Measurements from ENCODE around the gene ETV3.
"Not testable (repeated sequence)": the region's sequence is repeated elsewhere in the genome, so short reads cannot be mapped to it uniquely, and the experiment has no call there.

The ETV3 gene

DNA sequence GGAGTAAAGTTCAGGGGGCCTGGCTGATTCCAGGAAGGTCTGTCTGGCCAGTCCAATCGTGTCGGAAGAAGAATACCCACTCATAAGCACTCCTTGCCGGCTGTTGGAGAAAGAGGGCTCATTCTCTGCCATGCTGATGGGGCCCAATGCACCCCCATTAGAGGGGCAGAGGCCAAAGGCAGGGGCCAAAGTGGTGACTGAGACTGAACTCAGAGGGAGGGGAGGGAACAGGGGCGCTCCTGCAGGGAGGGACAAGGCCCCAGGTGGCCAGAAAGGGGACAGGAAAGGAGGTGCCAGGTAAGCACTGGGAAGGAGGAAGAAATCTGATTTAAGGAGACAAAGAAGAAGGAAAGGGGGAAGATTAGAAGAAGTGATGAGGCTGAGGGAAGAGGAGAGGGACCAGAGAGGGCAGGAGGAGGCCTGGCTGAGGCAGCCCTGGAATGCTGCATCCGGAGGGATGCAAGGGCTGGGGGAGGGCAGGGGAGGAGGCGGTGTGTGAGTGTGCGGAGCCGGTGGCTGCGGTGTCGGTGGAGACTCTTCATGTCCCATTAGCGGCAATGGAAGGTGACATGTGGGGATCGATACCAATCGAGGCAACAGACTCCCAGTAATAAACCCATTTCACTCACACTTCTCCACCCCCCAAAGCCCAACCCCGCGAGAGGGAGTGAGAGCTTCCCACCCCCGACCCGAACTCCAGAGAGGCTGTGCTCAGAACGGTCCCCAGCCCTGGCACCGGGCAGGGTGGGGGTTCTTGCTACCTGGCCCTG is 26.6 kb downstream of the ETV3 start:
- no peak for DNase-seq

DNA sequence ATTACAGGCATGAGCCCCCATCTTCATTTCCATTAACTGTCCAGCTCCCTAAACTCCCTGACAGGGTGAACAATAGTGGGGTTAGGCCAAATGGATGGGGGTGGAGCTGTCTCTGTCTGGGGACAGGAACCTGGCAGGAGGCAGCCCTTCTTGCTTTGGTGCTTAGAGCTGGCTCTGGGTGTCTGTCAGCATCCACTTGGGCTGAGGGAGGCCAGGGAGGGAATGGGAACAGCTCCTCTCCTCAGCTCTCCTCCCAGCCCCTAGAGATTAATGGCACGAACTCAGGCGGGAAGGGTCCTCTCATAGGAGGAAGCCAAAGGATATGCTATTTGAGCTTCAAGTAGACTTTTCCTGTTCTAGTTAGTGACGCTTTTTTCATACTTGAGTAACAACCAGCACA is 27.5 kb downstream of the ETV3 start:
- no peak for DNase-seq

DNA sequence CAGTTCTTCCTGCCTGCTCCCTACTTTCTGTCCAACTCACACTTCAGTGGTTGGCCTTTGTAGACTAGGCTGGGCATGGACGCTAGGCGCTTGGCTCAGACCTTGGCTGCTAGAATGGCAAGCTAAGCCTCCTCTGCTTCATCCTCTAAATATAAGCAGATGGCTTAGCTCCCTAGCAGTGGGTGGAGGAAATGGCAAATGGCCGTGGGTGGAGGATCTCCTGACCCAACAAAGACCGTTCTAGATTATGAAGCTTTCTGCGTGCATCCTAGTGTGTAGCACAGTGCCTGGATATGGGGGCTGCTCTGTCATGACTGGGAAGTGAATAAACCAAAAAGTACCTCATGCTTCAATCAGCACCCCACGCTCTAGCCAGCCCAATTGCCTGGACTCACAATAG is 28.2 kb downstream of the ETV3 start:
- no peak for DNase-seq

DNA sequence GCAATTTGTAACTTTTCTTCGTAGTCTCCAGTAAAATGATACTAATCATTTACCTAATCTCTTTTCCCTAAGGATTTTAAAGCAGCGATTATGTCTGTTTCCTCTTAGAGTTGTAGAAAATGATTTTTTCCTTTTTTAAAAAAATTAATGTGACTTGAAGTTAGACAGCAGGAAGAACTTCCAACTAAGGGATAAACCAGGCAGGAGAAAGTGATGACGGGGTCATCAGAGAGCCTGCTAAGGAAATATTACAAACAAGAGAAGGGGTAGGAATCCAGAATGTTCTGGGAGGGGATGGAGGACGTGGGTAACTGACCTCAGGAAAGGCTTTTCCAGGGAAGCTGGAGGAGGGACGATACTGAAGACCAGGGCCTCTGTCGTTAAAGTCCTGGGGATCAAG is 29.7 kb downstream of the ETV3 start:
- no peak for DNase-seq

DNA sequence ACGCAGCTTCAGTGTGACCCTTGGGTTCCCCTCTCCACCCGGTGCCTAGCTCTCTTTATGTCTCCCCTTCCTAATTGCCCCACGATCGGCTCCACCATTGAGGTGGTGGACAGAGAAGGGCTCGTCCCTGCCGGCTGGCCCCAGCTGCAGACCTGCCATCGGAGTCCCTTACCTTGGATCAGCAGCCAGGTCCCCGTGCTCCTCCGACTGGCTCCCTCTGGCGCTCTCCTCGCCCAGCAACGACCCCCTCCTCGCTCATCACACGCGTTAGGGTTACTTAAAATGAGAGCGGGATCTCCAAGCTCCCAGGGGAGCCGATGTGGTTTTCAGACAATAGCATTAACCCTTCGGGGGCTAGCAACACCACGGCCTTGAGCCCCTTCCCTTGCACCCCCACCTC is 30.5 kb downstream of the ETV3 start:
- no peak for DNase-seq

DNA sequence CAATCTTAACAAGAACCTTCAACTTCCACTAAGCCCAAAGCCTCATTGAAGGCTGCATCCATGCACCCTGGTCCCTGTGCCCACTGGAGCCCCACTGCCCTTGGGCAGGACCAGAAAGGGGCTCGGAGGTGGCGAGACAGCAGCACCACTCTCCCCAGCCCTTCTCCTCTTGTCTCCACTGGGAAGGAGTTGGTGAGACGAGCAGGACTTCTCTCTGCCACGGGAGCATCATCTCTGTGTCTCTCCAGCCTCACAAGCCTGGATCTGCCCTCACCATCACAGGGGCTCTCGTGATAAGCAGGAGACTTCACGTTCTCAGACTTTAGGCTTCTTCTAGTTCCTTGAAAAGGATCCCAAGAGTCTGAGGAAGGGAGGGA is 31.4 kb downstream of the ETV3 start:
- no peak for DNase-seq

DNA sequence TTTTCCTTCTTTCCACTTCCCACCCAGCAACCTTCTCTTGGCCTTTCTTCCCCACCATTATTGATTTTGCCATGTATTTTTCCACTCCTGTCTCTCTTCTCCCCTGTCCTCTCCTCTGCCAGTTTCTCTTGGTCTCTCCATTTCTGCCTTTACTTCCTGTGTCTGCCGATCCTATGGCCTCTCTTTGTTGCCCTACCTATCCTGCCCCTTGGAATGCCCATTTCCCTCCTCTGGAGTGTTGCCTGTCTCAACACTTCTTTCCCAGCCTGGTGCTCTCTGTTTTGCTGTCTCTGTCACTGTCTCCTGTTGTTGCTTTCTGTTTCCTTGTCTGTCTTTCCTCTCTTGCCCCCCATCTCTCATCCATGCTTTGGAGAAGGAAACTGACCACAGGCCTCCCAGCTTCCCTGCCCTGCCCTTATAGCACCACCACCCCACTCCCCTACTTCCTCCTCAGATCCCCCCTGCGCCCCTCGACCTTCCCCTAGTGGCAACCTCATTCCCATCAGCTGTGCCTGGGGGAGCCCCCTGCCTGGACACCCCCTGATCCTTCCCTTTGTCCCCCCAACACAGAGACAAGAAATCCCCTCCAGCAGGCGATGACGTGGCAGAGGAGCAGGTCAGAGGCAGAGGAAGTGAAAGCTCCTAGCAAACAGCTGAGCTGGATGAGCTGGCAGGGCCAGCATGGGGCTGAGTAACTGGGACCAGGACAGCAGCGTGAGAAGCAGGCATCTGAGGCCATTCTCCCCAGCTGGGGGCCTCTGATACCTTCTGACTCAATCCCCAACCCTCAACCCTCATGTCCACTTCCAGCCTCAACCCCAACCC is 32.0 kb downstream of the ETV3 start:
- DNase-seq, result no peak

DNA sequence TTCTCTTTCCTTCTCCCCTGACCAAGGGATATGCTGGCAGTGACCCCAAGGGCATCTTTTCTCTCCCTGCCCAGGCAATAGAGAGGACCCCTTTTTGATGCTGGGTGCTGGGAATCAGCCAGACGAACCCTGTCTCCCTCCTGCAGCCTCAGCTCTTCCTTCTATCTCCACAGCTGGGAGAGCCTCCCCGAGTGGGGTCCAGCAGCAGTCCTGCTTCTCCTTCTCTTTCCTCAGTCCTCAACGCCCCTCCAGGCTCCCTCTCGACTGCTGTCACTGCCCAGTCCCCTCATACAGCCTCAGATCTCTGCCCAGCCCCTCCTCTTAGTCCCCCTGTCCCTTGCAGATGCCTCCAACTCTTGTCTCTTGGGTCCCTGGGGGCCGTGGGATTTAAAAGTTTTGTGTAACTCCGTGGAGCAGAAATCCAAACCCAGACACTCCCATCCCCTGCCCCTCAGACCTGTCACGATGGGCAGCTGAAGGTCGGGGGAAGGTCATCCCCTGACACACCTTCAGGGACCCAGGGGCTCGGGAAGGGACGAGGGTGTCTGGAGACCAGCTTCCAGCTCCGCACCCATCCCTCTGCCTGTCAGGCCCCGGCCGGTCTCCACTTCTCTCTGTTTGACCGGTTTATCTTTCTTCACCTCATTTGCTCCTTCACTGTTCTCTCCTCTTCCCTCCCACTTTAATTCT is 32.8 kb downstream of the ETV3 start:
- no peak for DNase-seq

DNA sequence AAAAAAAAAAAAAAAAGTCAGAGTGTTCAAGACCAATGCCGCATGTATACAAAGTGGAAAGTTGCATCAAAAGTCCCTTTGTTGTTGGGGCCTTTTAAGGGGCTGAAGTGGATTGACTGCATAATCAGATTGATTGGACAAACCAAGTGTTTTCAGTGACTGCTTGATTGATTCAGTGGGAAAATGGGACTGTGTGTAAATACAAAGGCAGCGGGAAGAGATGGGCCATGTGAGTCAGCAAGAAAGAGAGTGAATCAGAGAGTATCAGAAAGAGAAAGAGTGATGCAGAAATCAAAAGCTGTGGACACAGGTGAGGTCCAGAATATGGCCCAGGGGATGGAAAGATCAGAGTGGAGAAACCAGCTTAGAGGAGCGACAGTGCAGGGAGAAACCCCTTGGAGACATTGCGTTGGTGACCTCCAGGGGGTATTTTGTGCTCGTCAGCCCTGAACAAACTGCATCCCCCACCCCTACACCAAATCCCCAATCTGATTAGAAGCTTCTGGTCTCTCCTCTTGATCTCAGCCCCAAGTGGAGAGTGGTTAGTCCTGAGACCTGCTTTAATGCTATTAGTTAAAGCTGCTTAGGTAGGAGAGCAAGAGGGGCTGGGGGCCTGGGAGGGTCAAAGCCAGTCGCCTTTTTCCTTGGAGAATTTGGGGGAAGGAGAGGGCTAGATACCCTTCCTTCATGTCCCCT is 33.4 kb downstream of the ETV3 start:
- no peak for DNase-seq

DNA sequence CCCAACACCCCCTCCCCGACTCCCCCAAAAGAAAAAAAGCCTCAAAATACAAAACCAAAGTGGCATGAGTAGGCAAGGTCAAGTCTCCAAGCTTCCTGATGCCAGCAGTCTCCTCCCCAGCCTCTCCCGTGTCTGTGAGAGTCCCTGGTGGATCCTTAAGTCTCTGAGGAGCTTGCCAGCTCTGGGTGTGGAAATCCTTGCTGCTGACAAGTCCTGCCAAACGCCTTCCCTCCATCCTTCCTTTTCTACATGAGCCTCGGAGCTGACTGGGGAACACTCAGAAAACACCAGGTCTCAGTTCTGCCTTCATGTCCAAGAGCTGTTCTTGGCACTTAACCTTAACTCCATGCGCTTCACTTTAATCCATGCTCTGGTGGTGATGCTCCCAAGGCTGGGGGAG is 34.9 kb downstream of the ETV3 start:
- DNase-seq, result no peak

DNA sequence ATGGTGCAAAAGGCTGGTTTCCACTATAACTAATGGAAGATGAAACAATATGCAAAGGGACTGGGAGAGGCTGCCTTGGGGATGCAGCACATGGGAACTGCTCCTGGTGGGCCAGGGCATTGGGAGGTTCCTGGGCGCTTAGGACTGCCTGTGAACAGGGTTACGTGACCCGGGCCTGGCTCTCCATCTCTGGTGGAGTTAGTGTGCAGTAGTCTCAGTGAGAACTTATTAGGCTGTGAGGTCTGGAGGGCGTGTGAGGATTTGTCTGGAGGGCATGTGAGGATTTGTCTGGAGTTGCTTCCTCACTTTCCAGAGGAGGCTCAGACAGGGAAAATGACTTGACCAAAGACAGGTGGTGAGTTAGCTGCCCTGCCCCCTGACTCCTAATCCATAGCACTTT is 37.0 kb downstream of the ETV3 start:
- no peak for DNase-seq

DNA sequence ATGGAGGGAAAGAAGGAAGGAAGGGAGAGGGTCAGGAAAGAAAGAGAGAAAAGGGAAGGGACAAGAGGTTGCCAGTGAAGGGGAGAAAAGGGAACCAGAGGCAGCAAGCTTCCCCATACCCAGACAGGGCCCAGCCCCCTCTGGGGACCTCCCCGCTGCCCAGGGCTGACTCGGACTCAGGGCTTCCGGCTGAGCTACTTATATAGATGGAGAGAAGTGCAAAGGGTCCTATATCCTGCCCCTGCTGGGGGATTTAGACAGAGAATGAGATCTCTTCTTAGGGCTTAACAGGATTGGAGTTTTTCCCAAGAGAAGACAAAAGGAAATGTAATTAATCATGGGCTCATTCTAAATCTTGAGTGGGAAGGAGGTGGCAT is 38.6 kb downstream of the ETV3 start, which contains the start of gene ETV3L:
ETV3L (minus strand) TSS at position 176 of the 377 bp plus-strand sequence. CDS start 285 bp downstream, outside the sequence.
- DNase-seq, result no peak

DNA sequence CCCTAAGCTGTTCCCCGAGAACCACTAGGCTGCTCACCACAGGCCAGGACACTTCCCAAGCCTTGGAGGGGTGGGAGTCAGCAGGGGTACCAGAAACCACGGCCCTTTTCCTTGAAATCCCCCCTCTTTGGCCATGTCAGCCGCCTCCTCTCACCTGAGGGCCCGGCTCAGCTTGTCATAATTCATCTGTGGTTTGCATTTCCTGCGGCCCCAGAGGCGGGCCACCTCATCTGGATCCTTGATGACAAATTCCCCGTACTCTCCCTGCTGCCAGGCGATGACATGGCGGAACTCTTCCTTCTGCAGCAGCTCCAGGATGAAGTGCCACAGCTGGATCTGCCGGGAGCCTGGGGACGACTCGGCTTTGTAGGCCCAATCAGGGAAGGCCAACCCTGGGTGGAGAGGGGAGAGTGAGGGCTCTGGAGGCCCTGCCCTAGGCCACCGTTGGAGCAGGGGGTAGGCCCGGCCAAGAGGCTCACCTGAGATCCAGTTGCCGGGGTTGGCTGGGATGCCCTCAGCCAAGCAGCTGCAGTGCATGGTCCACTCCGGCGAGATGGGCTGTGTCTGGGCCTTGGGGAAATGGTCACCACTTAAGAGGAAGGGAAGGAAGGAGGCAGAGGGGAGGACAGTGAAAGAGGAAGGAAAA is 39.1 kb downstream of the ETV3 start:
- DNase-seq, result not testable (repeated sequence)

DNA sequence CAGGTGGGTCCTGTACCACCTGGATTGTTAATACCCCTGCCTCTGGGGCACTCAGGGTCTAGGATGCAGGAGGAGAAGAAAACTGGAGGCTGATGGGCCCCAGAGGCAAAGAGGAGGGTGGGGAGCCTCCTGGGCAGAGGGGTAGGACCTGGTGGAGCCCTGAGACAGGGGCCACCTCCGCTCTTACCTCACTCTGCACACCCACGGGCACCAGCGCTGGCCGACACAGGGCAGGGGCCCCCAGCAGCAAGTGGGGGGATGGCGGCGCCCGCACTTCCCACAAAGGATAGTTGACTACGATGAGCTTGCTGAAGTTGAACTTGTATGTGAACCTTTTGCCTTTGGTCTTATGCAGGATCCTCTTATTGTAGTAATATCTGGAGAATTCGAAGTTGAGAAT is 39.7 kb downstream of the ETV3 start:
- DNase-seq, result no peak

DNA sequence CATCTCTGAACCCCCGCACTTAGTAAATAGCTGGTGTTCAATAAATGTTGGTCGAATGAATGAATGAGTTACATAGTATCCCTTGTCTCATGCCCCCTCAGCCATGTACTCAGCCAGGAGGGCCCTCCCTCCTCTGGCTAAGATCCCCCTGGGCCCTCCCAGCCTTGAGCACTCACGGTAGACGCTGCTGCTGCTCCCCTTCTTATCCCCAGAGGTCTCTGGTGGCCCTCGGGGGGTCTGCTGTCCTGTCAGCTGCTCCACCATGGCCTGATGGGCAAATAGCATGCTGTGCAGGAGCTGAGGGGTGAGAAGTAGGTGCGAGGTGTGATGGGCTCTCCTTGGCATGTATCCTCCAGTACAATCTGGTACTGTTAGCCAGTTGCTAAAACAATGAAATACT is 40.5 kb downstream of the ETV3 start:
- DNase-seq, result no peak

DNA sequence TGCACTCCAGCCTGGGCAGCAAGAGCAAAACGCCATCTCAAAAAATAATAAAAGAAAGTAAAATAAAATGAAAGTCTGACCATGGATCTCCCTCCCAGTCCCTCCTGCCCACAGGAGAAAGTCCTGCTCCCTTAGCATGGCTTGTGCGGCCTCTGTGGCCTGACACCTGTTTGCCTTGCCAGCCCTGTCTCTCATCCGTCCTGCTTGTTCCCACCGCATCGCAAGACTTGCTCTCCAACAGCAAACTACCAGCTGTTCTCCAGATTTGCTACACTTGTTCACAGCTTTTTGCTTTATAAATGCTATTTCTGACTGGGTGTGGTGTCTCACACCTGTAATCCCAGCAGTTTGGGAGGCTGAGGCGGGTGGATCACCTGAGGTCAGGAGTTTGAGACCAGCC is 41.3 kb downstream of the ETV3 start:
- no peak for DNase-seq

DNA sequence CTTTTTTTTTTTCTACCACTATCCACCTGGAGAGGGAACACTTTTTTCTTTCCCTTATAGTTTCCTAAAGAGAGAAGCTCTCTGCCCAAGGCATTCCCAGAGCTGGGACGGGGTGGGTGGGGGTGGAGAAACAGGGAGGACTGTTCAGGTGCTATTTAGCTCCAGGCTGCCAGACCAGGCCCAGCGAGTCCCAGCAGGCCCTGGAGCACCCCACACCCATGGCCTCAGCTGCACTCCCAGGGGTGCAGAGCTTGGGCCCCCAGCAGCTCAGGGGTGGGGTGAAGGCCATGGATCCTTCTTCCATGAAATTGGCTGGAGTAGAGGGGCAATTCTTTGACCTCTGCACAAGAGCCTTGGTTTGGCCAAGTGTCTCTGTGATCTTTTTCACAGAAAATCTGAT is 42.6 kb downstream of the ETV3 start:
- DNase-seq, result no peak

DNA sequence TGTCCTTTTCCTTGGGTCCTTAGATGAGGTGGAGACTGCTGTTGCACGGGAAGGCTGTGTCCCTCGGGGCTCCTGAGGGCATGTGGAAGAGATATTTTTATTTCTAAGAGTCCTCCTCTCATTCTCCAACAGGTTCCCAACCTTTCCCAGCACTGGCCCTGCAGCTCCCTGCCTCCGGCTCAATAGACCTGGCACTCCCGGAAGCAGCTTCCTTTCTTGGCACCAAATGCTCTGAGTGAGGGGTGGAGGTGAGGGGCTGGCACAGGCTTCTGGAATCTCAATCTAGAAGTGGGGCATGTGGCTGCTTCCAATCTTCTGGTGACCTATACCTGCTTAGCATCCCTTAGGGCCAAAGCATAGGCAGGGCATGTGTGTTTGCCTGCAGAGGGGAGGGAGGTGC is 43.1 kb downstream of the ETV3 start:
- DNase-seq, result no peak

DNA sequence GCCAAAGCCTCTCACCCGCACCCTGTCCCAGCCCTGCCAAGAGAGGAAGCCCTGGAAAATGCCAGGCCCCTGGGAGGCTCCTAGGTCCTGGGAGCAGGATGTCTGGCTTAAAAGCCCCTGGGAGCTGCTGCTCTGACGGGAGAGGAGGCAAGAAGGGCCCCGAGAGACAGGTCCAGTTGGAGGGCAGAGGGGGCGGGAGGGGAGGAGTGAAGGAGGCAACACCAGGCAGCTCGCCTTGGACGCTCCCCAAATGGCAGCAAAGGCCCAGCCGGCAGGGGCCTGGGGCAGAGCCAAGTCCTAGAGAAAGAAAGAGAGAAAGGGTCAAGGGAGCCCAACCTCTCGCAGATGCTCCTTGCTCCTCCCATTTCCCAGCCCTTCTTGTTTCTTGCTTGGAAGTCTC is 45.4 kb downstream of the ETV3 start:
- DNase-seq, result no peak

DNA sequence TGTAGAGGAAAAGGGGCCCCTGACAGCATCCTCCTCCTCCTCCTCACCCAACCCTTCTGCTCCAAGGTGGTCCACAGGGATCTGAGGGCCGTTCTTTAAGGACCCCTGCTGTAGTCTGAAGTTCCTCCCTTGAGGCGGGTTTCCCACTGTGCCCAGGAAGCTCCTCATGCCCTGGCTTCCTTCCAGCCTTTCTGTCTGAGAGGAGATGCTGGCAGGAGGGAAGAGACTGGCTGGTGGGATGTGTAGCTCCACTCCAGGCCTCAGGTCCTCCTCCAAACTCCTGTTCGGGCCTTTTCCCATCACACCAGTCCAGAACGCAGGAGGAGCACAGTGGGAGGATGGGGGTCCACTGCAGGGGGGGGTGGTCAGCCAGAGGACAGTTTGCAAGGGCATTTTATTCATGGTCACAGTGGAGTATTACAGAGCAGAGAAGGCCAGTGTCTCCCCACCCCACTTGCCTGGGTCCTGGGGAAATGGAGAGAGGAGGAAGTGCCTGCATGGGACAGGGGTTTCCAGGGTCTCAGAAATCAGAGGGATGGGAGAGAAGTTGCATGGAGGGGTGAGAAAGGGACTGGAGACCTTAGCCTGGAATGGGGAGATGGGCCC is 46.4 kb downstream of the ETV3 start:
- DNase-seq, result no peak

DNA sequence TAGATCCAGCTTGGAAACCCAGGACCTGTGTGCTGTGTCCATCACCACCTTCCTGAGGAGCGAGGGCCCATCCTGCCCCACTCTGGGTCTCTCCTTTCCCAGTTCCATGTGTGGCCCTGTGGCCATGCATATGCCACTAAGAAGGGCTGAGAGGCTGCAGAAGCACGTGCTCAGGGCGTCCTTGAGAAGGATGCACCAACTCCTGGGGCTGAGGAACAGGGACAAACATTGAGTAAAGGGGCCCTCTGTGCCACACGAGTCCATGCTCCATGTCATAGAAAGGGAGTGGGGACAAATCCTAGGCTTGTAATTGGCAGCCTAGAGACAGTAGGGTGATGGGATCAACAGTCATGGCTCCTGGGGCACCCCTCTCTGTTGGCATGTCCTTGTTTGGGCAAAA is 47.0 kb downstream of the ETV3 start:
- DNase-seq, result no peak

DNA sequence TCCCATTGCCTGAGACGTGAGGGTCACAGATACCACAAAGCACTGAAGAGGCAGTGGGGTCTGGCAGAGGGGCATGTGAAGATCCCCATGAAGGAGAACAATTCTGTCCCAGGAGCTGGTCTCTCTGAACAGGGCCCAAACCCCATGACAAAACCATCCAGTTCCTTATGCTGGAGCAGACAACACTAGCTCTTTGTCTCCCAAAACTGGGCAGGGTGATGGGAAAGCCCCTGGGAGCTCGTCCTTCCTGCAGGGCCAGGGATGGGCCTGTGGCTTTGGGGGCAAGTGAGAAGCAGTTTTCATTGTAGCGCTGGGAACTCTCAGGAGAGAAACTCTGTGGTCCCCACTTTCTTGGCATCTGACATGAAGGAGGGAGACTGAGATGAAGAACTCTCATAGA is 47.4 kb downstream of the ETV3 start:
- no peak for DNase-seq
